ENCODE results near the gene NOC3L.

GRCh38 chr10:94409021-94409657 is 46.4 kb upstream of the NOC3L start:
- TF ChIP-seq POLR2AphosphoS5 (IDR thresholded peaks at IDR 0.05; ENCODE audit: borderline replicate concordance, low read depth, low read length) (no peak), EZH2 (IDR thresholded peaks at IDR 0.05) (no peak), FOXP2 (optimal IDR thresholded peaks at IDR 0.05; ENCODE audit: control extremely low read depth, extremely low read length, insufficient read depth) (no peak)

Data from SK-N-MC (cell line).